ENCODE results near the gene ELF3.

ELF3 gene

DNA sequence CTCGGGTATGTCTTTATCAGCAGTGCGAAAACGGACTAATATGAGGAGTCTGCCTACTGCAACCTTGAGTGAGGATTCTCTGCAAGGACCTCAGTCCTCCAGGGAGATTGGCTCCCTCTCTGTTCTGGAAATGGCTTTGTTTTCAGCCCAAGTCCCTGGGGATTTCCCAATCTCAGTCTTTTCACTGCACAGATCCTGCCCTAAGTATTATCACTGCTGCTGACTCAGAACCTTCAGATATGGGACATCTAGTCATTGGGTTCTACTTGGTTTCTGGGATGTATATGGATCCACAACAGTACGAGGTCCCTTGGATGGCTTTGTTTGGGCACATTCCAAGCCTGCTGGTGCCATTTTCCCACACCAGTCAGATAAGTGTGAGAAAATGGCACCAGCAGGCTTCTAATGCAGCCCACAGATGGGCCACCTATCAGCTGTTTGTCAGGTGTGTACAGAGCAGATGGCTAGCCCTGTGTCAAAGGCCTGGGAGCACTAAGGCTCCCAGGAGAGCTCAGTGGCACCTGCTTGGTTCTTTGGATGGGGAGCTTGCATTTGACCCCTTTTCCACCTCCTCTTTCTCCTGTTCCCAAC, 27.4 kb downstream of the ELF3 start:
- no peak for DNase-seq (ENCODE audit: extremely low read depth, low read depth)
- TF ChIP-seq, protein P1, sequence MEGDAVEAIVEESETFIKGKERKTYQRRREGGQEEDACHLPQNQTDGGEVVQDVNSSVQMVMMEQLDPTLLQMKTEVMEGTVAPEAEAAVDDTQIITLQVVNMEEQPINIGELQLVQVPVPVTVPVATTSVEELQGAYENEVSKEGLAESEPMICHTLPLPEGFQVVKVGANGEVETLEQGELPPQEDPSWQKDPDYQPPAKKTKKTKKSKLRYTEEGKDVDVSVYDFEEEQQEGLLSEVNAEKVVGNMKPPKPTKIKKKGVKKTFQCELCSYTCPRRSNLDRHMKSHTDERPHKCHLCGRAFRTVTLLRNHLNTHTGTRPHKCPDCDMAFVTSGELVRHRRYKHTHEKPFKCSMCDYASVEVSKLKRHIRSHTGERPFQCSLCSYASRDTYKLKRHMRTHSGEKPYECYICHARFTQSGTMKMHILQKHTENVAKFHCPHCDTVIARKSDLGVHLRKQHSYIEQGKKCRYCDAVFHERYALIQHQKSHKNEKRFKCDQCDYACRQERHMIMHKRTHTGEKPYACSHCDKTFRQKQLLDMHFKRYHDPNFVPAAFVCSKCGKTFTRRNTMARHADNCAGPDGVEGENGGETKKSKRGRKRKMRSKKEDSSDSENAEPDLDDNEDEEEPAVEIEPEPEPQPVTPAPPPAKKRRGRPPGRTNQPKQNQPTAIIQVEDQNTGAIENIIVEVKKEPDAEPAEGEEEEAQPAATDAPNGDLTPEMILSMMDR (IDR thresholded peaks at IDR 0.05; ENCODE audit: low read depth, low read length), result no peak

DNA sequence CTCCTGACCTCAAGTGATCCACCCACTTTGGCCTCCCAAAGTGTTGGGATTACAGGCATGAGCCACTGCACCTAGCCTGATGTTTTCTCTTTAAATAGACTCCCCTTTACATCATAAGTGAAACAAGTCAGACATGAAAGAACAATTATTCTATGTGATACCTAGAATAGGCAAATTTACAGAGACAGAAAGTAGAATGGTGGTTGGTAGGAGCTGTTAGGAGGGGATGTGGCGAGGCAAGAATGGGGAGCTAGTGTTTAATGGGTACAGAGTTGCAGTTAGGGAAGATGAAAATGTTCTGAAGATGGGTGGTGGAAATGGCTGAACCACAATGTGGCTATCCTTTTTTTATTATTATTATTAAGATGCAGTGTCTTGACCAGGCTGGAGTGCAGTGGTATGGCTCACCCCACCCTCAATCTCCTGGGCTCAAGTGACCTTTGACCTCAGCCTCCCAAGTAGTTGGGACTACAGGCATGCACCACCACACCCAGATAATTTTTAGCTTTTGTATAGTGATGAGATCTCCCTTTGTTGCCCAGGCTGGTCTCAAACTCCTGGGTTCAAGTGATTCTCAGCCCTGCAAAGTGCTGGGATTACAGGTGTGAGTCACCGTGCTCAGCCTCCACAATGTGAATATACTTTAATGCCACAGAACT, 28.4 kb downstream of the ELF3 start:
- no peak for DNase-seq (ENCODE audit: extremely low read depth, low read depth)
- TF ChIP-seq, protein P1 (IDR thresholded peaks at IDR 0.05; ENCODE audit: low read depth, low read length), result no peak

DNA sequence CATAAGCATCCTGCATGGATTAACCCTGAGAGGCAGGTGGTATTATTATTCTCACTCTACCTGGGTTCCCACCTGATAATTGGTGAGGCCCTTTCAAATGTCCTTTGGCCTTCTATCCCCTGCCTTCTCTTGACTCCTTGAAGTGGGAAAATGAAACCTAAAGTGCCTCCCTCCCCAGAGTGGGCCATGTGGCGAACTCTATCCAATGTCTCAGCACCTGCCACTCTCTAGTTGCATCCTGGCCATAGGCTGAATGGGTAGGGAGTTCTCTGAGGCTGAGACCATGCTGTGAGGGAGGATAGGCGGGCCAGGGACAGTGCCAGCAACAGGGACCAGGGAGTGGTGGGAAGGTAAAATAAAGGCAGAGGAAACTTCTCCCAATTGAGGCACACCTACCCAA, 35.3 kb downstream of the ELF3 start:
- TF ChIP-seq, protein P1 (IDR thresholded peaks at IDR 0.05; ENCODE audit: low read depth, low read length), result no peak
- no peak for DNase-seq (ENCODE audit: extremely low read depth, low read depth)

DNA sequence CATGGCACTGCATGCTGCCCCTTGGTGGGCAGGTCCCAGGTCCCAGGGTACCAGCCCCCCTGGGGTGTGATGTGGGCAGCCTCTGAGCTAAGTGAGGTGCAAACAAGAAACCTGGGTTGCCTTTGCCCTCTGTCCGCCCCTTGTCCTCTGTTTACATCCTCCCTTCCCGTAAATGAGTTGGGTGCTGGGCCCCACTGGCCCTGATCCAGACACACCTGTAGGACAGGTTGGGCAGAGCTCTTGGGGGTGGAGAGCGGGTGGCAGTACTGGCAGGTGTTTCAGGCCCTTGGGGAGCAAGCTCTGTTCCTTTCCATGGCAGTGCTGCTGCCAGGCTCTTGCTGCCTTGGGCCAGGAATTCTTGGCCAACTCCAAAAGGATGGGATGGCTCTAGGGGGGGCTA, 35.8 kb downstream of the ELF3 start:
- no peak for DNase-seq (ENCODE audit: extremely low read depth, low read depth)
- TF ChIP-seq, protein P1 (IDR thresholded peaks at IDR 0.05; ENCODE audit: low read depth, low read length), result no peak

DNA sequence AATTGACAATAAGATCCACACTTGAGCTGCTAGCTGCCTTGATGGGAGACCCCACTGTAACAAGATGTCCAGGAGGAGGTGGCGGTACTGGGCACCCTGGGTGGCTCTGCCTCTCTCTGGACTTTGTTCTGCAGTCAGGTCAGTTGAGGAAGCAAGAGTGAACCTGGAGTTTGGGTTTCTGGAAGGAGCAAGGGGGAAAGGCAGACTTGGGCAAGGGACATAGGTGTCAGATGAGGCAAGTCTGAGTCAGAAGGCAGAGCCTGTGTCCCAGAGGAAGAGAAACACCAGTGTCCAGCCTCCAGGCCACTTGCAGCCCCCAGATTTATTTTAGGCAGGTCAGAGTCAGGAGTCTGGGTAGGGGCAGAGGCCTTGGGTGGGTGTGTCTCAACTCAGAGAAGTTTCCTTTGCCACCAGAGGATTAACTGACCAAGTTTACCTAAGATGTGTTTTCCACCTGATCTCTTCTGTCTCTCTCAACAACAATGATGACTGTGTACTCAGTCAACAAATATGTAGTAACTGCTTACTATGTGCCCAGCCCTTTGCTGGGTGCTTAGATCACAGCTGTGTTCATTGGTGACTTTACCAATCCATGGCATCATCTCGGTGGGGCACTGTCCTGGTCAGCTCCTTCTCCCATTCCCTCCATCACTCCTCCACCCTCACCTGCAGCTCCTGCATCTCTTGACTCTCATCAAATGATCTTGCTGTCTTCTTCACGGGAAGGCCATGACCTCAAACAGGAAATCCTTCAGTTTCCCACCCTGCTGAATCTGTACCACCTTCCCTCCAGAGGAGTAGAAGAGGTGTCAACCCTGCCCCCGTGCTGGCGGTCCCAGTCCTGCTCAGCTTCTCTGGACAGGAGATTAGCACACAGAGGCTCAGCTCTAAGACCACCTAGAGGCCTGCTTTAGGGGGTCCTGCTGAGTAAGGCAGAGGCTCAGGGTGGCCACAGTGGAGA, 36.6 kb downstream of the ELF3 start:
- no peak for DNase-seq (ENCODE audit: extremely low read depth, low read depth)
- TF ChIP-seq, protein P1 (IDR thresholded peaks at IDR 0.05; ENCODE audit: low read depth, low read length), result no peak

DNA sequence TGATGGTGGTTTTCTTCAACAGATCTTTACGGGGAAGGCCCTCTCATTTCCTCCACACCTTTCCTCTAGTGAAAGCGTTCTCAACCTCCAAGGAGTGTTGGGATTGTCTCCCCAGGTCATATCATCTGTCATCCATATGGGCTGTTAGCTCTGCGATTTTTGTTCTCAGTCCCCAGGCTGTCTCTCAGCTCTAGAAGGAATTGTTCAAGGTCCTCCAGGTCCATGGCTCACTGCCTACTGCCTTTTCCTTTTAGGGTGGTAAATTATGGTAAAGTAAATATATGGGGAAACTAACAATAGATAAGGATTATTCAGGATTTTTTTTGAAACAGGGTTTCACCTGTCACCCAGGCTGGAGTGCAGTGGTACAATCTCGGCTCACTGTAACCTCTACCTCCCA, 37.6 kb downstream of the ELF3 start:
- DNase-seq (ENCODE audit: extremely low read depth, low read depth), result no peak
- TF ChIP-seq, protein P1 (IDR thresholded peaks at IDR 0.05; ENCODE audit: low read depth, low read length), result no peak

DNA sequence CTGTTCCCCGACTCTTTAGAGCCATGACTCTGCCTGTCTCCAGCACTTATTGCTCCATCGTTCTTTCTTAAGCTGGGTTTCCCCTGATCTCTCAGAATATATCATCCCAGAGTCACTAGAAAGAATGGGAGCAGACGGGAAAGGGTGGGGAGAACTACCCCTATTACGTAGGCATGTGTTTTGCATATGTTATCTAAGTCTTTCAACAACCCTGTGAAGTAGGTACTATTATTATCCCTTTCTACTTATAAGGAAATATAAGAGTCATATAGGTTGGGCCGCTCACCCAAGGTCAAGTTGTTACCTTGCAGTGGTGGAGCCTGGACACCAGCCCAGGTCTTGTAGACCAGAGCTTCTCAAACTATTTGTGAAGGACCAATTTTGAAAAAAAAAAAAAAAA, 38.7 kb downstream of the ELF3 start:
- no peak for DNase-seq (ENCODE audit: extremely low read depth, low read depth)
- TF ChIP-seq, protein P1 (IDR thresholded peaks at IDR 0.05; ENCODE audit: low read depth, low read length), result no peak

Measured in AG09319 (cell line).